Fibroblast of skin of scalp (primary cell): ENCODE measurements around the gene CEP120.

Experiments used
- DNase-seq: peaks from one replicate; pipeline ENCODE4 v3.0.0-alpha.2; 2013

CEP120 gene

GRCh38 chr5:123298335-123299030, 124.7 kb downstream of the CEP120 start:
- DNase-seq = no peak

- peak; percentile 6 for DNase-seq
Observed at GRCh38 chr5:123297866-123298265, 125.3 kb downstream of the CEP120 start.

- DNase-seq = peak; percentile 11
Observed at GRCh38 chr5:123297198-123297831, 125.9 kb downstream of the CEP120 start.
